ENCODE measurements around the gene KCMF1. TPM values are rescaled to one million over a fixed set of nuclear protein-coding genes. Genes with fewer than 3 reads are reported as not detected.

KCMF1 gene
- total and polyA plus RNA-seq, 9 of the 15 experiments (the other 6 are each of a cell fraction or from before 2014, with no cell fraction given), result 6.8 to 88.2 (median 46.5) TPM

- Histone ChIP-seq H3K4me3 (no peak overlapping the region), H3K79me2 (ENCODE audit: control insufficient read depth, insufficient read depth, low read length) (no peaks in the 10 kb centered on the region), H3K9me3 (replicated peaks; ENCODE audit: control insufficient read depth, insufficient read depth, low read depth, low read length) (no peaks in the 10 kb centered on the region), H3K36me3 (ENCODE audit: control insufficient read depth, insufficient read depth, low read length) (no peaks in the 10 kb centered on the region), H2AFZ (ENCODE audit: low read depth, low read length) (peak overlapping the region; percentile 47), H3K9me1 (ENCODE audit: control insufficient read depth, insufficient read depth, low read length) (no peaks in the 10 kb centered on the region), H3K9ac (ENCODE audit: insufficient read depth in 1 of 2, low read depth in 2 of 2, low read length in 2 of 2) (no peak overlapping the region), H3K4me2 (ENCODE audit: insufficient read depth, low read length) (peak overlapping the region; percentile 30; the same call in 1 of the 2 replicates), H3K4me1 (replicated peaks in 1 of 2; ENCODE audit: control insufficient read depth in 2 of 2, insufficient read depth in 2 of 2, low read length in 2 of 2) (peaks cover 0 to 9% of the 10 kb centered on the region in 2 experiments; a peak in 4 of 5 replicates), H3K27ac (ENCODE audit: extremely low read depth, low read depth, low read length) (no peak overlapping the region), H4K20me1 (replicated peaks; ENCODE audit: control insufficient read depth, insufficient read depth, low read length) (0 out of 2 replicates have a peak, but pooled peaks cover 3% of the 10 kb centered on the region), H3K27me3 (ENCODE audit: control insufficient read depth in 2 of 2, insufficient read depth in 2 of 2, low read length in 2 of 2) (no peaks in the 10 kb centered on the region; a peak in 1 of 5 replicates)
- DNase-seq (ENCODE audit: extremely low read depth in 1 of 4, low spot score in 3 of 4) (no peak), ATAC-seq (no peak), FAIRE-seq (no peak)
- 57% methylated on average over 3 of the region's 3 CpGs for WGBS (ENCODE audit: insufficient coverage, low coverage, missing lambda C conversion rate)
- intact Hi-C loops (cut with micrococcal nuclease), result no loop called here
- CTCF ChIA-PET (ENCODE audit: low intra/inter-chr PET ratio), result no interaction called here
- POLR2A ChIA-PET, result interaction anchor here (0.5 to 1.4 kb wide), 4 partner anchors 11 to 23 kb away, joined by 3 to 4 read pairs (median 4); no protein-coding TSS in a partner anchor
- TF ChIP-seq KDM1A (IDR thresholded peaks at IDR 0.05) (peak; percentile 36 to 53; a peak in 2 of 4 replicates), ZBTB17 (CRISPR knock-in tag; IDR thresholded peaks at IDR 0.05) (no peak)
- no TSS peak for BruUV-seq (replicated peaks)
- in situ Hi-C loops (cut with MboI), result no loop called here
Measured at GRCh38 chr2:84940088-84940470, 30.9 kb upstream of the KCMF1 start.

- ChIA-PET POLR2A (interaction anchor here (0.6 to 1.2 kb wide), 4 partner anchors 12 to 50 kb away, joined by 3 read pairs; no protein-coding TSS in a partner anchor), CTCF (ENCODE audit: low intra/inter-chr PET ratio) (interaction anchor here (0.5 kb wide), 1 partner anchor 65 kb away, joined by 3 read pairs; no protein-coding TSS in a partner anchor)
- 10% methylated on average over 3 of the region's 3 CpGs for WGBS (ENCODE audit: insufficient coverage, low coverage, missing lambda C conversion rate)
- H3K9me1 ChIP-seq (ENCODE audit: control insufficient read depth, insufficient read depth, low read length), result no peaks in the 10 kb centered on the region
- H3K9me3 ChIP-seq (replicated peaks; ENCODE audit: control insufficient read depth, insufficient read depth, low read depth, low read length), result no peaks in the 10 kb centered on the region
- no peak overlapping the region for H3K4me2 ChIP-seq (ENCODE audit: insufficient read depth, low read length)
- H3K4me3 ChIP-seq, result no peak overlapping the region
- FAIRE-seq (no peak), DNase-seq (ENCODE audit: extremely low read depth in 1 of 4, low spot score in 3 of 4) (no peak), ATAC-seq (no peak)
- no TSS peak for BruUV-seq (replicated peaks)
- H4K20me1 ChIP-seq (replicated peaks; ENCODE audit: control insufficient read depth, insufficient read depth, low read length), result 0 out of 2 replicates have a peak, but pooled peaks cover 3% of the 10 kb centered on the region
- H3K27ac ChIP-seq (ENCODE audit: extremely low read depth, low read depth, low read length), result no peak overlapping the region
- no peak overlapping the region for H3K9ac ChIP-seq (ENCODE audit: insufficient read depth in 1 of 2, low read depth in 2 of 2, low read length in 2 of 2)
- H3K4me1 ChIP-seq (replicated peaks in 1 of 2; ENCODE audit: control insufficient read depth in 2 of 2, insufficient read depth in 2 of 2, low read length in 2 of 2), result peaks cover 0 to 9% of the 10 kb centered on the region in 2 experiments; a peak in 4 of 5 replicates
- no peaks in the 10 kb centered on the region for H3K79me2 ChIP-seq (ENCODE audit: control insufficient read depth, insufficient read depth, low read length)
- no peaks in the 10 kb centered on the region for H3K36me3 ChIP-seq (ENCODE audit: control insufficient read depth, insufficient read depth, low read length)
- H3K27me3 ChIP-seq (ENCODE audit: control insufficient read depth in 2 of 2, insufficient read depth in 2 of 2, low read length in 2 of 2), result no peaks in the 10 kb centered on the region; a peak in 1 of 5 replicates
- peak; percentile 28; the same call in 1 of the 2 replicates for TF ChIP-seq CEBPB (tag; IDR thresholded peaks at IDR 0.05)
- no peak for TF ChIP-seq KHSRP (IDR thresholded peaks at IDR 0.05)
- intact Hi-C loops (cut with micrococcal nuclease), result no loop called here
- no peak overlapping the region for H2AFZ ChIP-seq (ENCODE audit: low read depth, low read length)
- in situ Hi-C loops (cut with MboI), result no loop called here
Measured at GRCh38 chr2:84940831-84941412, 30.0 kb upstream of the KCMF1 start.

All from K562 (cell line).